ENCODE data around the gene DCBLD2.

- no peak for TF ChIP-seq CTCF (IDR thresholded peaks at IDR 0.05; ENCODE audit: low read depth, low read length)
- TF ChIP-seq EZH2phosphoT487 (IDR thresholded peaks at IDR 0.05; ENCODE audit: low read depth): no peak
These were observed 100.3 kb downstream of the DCBLD2 start for GRCh38 chr3:98801043-98801747.

Measured in OCI-LY3 (cell line).